GM19463 (cell line): Measurements from ENCODE around the gene RASSF8.

ENCODE experiments used
- ATAC-seq: cut with Tn5 transposase; IDR thresholded peaks from one replicate; pipeline ENCODE4 v1.9.1; 2021; ENCODE audit warnings: mild to moderate bottlenecking, moderate library complexity; ENCODE audit not compliant: unreplicated experiment

The RASSF8 gene

GRCh38 chr12:26122681-26123481 lies 164.4 kb downstream of the RASSF8 start:
- ATAC-seq: peak; percentile 12

DNA sequence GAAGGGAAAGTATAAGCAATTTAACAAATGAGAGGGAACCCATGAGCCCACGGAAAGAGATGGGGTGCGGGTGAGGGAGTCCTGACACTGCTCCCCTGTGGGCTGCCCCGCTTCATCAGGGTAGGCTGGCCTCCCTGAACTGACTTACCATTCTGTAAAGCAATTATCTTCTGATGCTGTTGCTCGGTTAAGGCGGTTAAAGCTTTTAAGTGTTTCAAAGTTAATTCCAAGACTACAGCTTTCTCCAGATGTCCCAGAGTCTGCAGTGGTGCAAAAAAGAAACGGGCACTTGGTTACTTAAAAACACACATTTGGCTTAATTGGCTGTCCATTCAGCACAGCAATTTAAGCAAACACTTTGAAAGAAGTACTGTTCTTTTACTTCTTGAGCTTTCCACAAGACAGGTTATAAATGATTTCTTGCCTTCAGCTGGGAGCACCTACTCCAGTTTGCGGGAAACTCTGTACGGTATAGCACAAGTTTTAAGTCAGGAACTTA lies 165.0 kb downstream of the RASSF8 start:
- no peak for ATAC-seq

DNA sequence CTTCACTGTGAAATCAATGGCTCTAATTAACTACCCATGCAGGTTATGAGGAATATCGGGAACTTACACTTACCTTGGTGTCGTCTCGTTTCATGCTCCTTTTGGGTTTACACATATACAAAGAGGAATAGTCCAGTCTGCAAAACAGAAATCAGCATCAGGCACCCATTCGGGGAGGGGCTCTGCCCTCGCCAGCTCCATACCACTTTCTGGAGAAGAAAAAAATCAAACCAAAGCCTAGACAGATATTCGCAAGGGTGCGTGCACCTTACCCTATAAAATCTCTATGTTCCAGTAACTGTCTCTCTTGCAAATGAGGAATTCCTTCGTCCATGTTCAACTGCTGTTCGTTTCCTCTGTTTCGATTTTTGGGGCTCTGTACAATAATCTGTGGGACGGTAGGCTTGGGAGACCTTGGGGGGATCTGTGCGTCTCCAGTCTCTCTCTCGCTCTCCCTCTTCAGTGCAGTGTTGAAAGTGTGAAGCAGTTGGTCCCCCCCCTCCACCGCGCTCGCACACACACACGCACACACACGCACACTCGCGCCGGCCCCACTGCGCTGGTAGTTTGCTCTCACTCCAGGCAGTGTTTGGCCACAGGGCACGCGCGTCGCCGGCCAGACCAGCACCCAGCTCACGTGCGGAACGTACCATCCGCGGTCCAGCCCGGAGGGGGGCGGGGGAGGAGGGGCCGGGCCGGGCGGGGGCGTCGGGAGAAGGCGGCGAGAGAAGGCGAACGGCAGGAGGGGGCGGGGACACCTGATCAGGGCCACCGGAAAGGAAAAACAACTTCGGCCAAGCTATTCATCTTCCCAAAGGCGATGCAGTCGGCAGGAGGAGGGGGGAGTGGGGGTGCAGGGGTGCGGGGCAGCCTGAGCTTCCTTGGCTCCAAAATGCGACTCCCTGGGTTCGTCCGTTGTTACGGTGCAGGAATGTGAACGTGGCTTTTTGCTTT lies 166.2 kb downstream of the RASSF8 start, which contains the start of gene BHLHE41:
Gene BHLHE41 (minus strand): TSS at position 592 of the 954 bp plus-strand sequence. CDS start 258 bp downstream, at position 334.
- no peak for ATAC-seq

- ATAC-seq: peak; percentile 39
Observed at GRCh38 chr12:26125400-26126339, 167.2 kb downstream of the RASSF8 start.

GRCh38 chr12:26126340-26127284 lies 168.1 kb downstream of the RASSF8 start:
- ATAC-seq: peak; percentile 35

GRCh38 chr12:26127404-26127803 lies 168.9 kb downstream of the RASSF8 start:
- no peak for ATAC-seq

DNA sequence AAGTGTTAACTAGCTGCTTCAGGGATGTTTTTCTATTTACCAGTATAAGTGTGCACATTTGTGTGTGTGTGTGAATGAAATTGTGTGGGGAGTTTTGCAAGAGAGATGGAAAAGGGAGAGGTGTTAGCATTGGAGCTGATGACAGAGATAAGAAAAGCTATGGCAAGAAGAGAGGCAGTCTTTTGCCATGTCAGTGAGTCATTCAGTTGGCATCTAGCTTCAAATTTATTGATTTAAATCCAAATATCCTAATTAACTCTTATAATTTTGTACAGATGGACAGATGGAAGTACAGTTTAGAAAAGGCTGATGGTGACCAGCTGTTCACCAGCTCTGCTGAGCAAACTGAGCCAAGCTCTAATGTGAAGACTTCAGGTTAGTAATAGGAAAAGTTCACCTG lies 169.7 kb downstream of the RASSF8 start:
- ATAC-seq: no peak
